ENCODE results near the gene NMD3. TPM values are rescaled to one million over a fixed set of nuclear protein-coding genes. Genes with fewer than 3 reads are reported as not detected.
"Not testable (repeated sequence)": the region's sequence is repeated elsewhere in the genome, so short reads cannot be mapped to it uniquely, and the experiment has no call there.

The NMD3 gene
- polyA plus RNA-seq, 1 experiment: 70.5 TPM

DNA sequence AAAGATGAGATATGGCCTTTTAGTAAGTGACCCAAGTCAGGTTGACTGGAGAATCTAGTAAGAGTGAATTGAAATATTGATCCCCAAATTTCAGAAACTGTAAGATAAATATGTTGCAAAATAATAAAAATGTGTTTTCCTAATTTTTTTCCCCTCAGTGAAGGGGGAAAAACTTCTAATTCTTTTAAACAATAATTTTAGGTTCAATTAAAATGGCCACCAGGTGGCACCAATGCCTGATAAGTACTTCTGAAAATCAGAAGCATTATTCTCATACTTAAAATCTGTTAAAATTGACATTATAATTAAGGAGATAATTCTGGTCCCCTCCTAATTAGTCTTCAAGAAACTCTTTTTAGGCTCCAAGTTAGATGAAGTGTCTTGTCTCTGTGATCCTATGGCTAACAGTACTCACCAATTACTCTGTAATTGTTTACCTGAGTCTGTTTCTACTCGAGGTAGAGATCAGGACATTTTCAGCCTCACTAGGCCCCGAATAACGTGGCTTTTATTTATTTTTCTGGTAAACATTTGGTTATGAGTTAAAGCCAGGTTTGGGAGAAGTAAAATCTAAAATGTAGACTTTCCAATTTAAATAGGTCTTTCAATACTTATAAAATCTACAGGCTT is 52.6 kb downstream of the NMD3 start:
- TF ChIP-seq, protein P1, sequence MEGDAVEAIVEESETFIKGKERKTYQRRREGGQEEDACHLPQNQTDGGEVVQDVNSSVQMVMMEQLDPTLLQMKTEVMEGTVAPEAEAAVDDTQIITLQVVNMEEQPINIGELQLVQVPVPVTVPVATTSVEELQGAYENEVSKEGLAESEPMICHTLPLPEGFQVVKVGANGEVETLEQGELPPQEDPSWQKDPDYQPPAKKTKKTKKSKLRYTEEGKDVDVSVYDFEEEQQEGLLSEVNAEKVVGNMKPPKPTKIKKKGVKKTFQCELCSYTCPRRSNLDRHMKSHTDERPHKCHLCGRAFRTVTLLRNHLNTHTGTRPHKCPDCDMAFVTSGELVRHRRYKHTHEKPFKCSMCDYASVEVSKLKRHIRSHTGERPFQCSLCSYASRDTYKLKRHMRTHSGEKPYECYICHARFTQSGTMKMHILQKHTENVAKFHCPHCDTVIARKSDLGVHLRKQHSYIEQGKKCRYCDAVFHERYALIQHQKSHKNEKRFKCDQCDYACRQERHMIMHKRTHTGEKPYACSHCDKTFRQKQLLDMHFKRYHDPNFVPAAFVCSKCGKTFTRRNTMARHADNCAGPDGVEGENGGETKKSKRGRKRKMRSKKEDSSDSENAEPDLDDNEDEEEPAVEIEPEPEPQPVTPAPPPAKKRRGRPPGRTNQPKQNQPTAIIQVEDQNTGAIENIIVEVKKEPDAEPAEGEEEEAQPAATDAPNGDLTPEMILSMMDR (IDR thresholded peaks at IDR 0.05; ENCODE audit: low read depth, low read length): peak; percentile 61
- no peak for DNase-seq (ENCODE audit: low read depth, low spot score)
- Histone ChIP-seq H3K27me3 (ENCODE audit: control insufficient read depth, insufficient read depth, low read length) (no peaks in the 10 kb centered on the region), H3K4me3 (ENCODE audit: low read depth, low read length) (no peak overlapping the region), H3K9me3 (ENCODE audit: control insufficient read depth, insufficient read depth, low read length) (no peaks in the 10 kb centered on the region; the same call in none of the 2 replicates), H3K27ac (ENCODE audit: low read depth, low read length) (no peak overlapping the region)
- ChIA-PET CTCF (interaction anchor here (0.7 to 3.8 kb wide), 28 partner anchors 11 to 588 kb away, joined by 3 to 69 read pairs (median 8); partner anchors contain the start of genes B3GALNT1 and SPTSSB), POLR2A (no interaction called here)

DNA sequence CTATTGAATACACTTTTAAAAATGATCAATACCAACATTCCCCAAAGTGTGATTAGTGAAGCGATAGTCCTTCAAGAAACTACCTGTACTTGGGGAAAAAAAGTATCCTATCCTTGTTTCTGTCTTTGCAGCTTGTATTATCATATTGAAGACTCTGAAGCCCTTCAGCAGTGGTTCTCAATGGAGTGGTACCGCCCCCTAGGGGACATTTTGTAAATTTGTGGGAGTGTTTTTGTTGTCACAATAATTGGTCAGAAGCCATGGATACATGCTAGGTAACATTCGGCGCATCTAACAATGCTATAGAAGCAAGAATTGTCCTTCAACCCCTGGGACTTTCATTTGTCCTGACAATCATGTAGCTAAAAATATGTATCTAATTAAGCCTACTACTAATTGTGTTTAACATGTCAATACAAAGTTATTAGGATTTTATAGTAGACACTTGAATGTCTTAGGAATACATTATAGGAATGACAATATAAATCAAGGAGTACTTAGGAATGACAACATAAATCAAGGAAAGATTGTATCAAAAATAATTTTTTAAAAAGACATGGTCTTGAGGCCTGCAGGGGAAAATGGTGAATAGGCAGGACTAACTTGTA is 53.7 kb downstream of the NMD3 start:
- Histone ChIP-seq H3K27me3 (ENCODE audit: control insufficient read depth, insufficient read depth, low read length) (no peaks in the 10 kb centered on the region), H3K4me3 (ENCODE audit: low read depth, low read length) (no peak overlapping the region), H3K27ac (ENCODE audit: low read depth, low read length) (no peak overlapping the region), H3K9me3 (ENCODE audit: control insufficient read depth, insufficient read depth, low read length) (no peaks in the 10 kb centered on the region; the same call in none of the 2 replicates)
- CTCF ChIA-PET: interaction anchor here (0.6 to 3.5 kb wide), 62 partner anchors 8 to 589 kb away, joined by 3 to 69 read pairs (median 5); partner anchors contain the start of genes B3GALNT1, NMD3 and SPTSSB
- TF ChIP-seq, protein P1 (IDR thresholded peaks at IDR 0.05; ENCODE audit: low read depth, low read length): peak; percentile 73
- POLR2A ChIA-PET: no interaction called here
- peak; percentile 26 for DNase-seq (ENCODE audit: low read depth, low spot score)

DNA sequence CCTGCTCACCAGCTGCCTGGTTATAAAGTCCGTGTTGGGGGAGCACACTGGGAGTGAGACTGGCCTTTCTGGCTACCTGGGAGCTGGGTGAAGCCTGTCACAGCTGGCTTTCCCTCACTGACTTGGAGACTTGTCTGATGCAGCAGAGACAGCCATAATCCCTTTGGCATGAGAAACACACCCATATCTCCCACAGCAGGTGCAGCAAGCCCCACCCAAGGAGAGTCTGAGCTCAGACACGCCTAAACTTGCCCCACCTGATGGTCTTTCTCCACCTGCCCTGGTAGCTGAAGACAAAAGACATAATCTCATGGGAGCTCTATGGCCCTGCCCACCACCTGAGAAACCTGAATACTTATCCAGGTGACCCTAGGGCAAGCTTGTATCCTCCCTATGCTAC is 54.8 kb downstream of the NMD3 start:
- Histone ChIP-seq H3K9me3 (ENCODE audit: control insufficient read depth, insufficient read depth, low read length) (no peaks in the 10 kb centered on the region; the same call in 1 of the 2 replicates), H3K27me3 (ENCODE audit: control insufficient read depth, insufficient read depth, low read length) (no peaks in the 10 kb centered on the region), H3K4me3 (ENCODE audit: low read depth, low read length) (no peak overlapping the region), H3K27ac (ENCODE audit: low read depth, low read length) (no peak overlapping the region)
- ChIA-PET POLR2A (no interaction called here), CTCF (interaction anchor here (0.6 to 3.5 kb wide), 18 partner anchors 9 to 356 kb away, joined by 3 to 69 read pairs (median 10); no protein-coding TSS in a partner anchor)
- TF ChIP-seq, protein P1 (IDR thresholded peaks at IDR 0.05; ENCODE audit: low read depth, low read length): no peak
- no peak for DNase-seq (ENCODE audit: low read depth, low spot score)

DNA sequence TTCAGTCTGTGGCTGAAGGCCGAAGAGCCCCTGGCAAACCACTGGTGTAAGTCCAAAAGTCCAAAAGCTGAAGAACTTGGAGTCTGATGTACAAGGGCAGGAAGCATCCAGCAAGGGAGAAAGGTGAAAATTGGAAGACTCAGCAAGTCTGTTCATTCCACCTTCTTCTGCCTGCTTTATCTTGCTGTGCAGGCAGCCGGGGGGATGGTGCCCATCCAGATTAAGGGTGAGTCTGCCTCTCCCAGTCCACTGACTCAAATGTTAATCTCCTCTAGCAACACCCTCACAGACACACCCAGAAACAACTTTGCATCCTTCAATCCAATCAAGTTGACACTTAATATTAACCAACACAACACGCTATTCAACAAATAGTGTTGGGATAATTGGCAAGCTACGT is 61.3 kb downstream of the NMD3 start:
- POLR2A ChIA-PET: not testable (repeated sequence)

DNA sequence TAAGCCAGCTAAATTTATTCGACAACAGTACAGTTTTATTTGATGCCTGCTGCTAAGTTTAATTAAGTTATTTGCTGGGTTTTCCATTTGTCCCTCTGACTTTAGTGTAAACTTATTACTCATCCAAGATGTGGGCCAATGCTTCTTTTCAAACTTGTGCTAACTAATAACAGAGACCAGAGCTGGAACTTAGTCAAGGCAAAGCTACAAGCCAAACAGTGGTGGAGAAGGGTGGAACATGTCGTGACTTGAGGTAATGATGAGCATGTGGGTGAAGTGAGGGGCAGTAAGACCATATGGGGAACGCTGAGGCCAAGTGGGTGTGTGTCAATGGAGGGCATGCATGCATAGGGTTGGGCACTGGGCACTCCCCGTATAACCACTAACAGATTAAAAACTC is 63.9 kb downstream of the NMD3 start:
- H3K27me3 ChIP-seq (ENCODE audit: control insufficient read depth, insufficient read depth, low read length): no peaks in the 10 kb centered on the region
- no peak overlapping the region for H3K27ac ChIP-seq (ENCODE audit: low read depth, low read length)
- CTCF ChIA-PET: interaction anchor here (0.8 to 3.9 kb wide), 3 partner anchors 10 to 364 kb away, joined by 3 to 36 read pairs (median 4); no protein-coding TSS in a partner anchor
- TF ChIP-seq, protein P1 (IDR thresholded peaks at IDR 0.05; ENCODE audit: low read depth, low read length): no peak
- no peak overlapping the region for H3K4me3 ChIP-seq (ENCODE audit: low read depth, low read length)
- no peaks in the 10 kb centered on the region for H3K9me3 ChIP-seq (ENCODE audit: control insufficient read depth, insufficient read depth, low read length)
- DNase-seq (ENCODE audit: low read depth, low spot score): no peak
- POLR2A ChIA-PET: no interaction called here

More for the DNA sequence above, 61.3 kb downstream of the NMD3 start:
- H3K4me3 ChIP-seq (ENCODE audit: low read depth, low read length); CTCF ChIA-PET; H3K9me3 ChIP-seq (ENCODE audit: control insufficient read depth, insufficient read depth, low read length); H3K27ac ChIP-seq (ENCODE audit: low read depth, low read length); H3K27me3 ChIP-seq (ENCODE audit: control insufficient read depth, insufficient read depth, low read length); DNase-seq (ENCODE audit: low read depth, low spot score): not testable (repeated sequence)
